H9 (cell line): ENCODE data around the gene DCAF17. TPM values are rescaled to one million over a fixed set of nuclear protein-coding genes. Genes with fewer than 3 reads are reported as not detected.
A peak's percentile ranks its signal among the peaks of the same experiment; 100 is the strongest.

Source experiments
- DNase-seq: peaks from one replicate; pipeline ENCODE4 v3.0.0-alpha.2; 2017
- H2AFZ ChIP-seq: one replicate; pipeline ENCODE4 v1.6.1; 2013; ENCODE audit warnings: mild to moderate bottlenecking, low read length, control low read depth, moderate library complexity
- H2AK5ac ChIP-seq: 2 replicates; pipeline ENCODE4 v1.6.1; 2013; ENCODE audit warnings: low read length, control low read depth, mixed read lengths; ENCODE audit not compliant: insufficient read length
- H2BK120ac ChIP-seq: one replicate; pipeline ENCODE4 v1.6.1; 2013; ENCODE audit warnings: low read depth, mild to moderate bottlenecking, low read length, control low read depth, inconsistent platforms; ENCODE audit not compliant: poor library complexity, severe bottlenecking
- H2BK12ac ChIP-seq: 2 replicates; pipeline ENCODE4 v1.6.1; 2013; ENCODE audit warnings: low read length, control low read depth, mixed read lengths, low read depth; ENCODE audit not compliant: insufficient read length
- H2BK15ac ChIP-seq: 2 replicates; pipeline ENCODE4 v1.6.1; 2013; ENCODE audit warnings: low read depth, low read length, control low read depth
- H2BK20ac ChIP-seq: one replicate; pipeline ENCODE4 v1.6.1; 2013; ENCODE audit warnings: low read depth, mild to moderate bottlenecking, low read length, control low read depth, inconsistent platforms; ENCODE audit not compliant: poor library complexity, severe bottlenecking
- H2BK5ac ChIP-seq: 2 replicates; pipeline ENCODE4 v1.6.1; 2013; ENCODE audit warnings: low read length, control low read depth, mixed read lengths; ENCODE audit not compliant: insufficient read length
- H3K14ac ChIP-seq: 2 replicates; pipeline ENCODE4 v1.6.1; 2013; ENCODE audit warnings: low read length, control low read depth; ENCODE audit not compliant: insufficient read depth
- H3K18ac ChIP-seq: 2 replicates; pipeline ENCODE4 v1.6.1; 2013; ENCODE audit warnings: low read depth, mild to moderate bottlenecking, mixed read lengths, low read length, control low read depth; ENCODE audit not compliant: insufficient read length
- H3K23ac ChIP-seq: 2 replicates; pipeline ENCODE4 v1.6.1; 2013; ENCODE audit warnings: low read length, control low read depth, mixed read lengths, low read depth; ENCODE audit not compliant: insufficient read length
- H3K23me2 ChIP-seq: 2 replicates; pipeline ENCODE4 v1.6.1; 2013; ENCODE audit warnings: low read depth, mild to moderate bottlenecking, mixed read lengths, low read length, control low read depth; ENCODE audit not compliant: insufficient read length, poor library complexity, severe bottlenecking
- H3K27ac ChIP-seq: 2 replicates; pipeline ENCODE4 v1.5.1; 2013; ENCODE audit warnings: low read length, control low read depth, mixed read lengths, low read depth; ENCODE audit not compliant: insufficient read length
- H3K27me3 ChIP-seq: 2 replicates; pipeline ENCODE4 v1.6.1; 2013; ENCODE audit warnings: low read length, control low read depth, inconsistent platforms; ENCODE audit not compliant: insufficient read depth
- H3K4ac ChIP-seq: 2 replicates; pipeline ENCODE4 v1.6.1; 2013; ENCODE audit warnings: low read depth, mild to moderate bottlenecking, control low read depth, inconsistent platforms, low read length, moderate library complexity
- H3K4me1 ChIP-seq: 2 replicates; pipeline ENCODE4 v1.6.1; 2013; ENCODE audit warnings: low read length, control low read depth, inconsistent platforms; ENCODE audit not compliant: insufficient read depth
- H3K4me2 ChIP-seq: 2 replicates; pipeline ENCODE4 v1.6.1; 2013; ENCODE audit warnings: low read length, control low read depth, mixed read lengths; ENCODE audit not compliant: insufficient read length, insufficient read depth
- H3K56ac ChIP-seq: 2 replicates; pipeline ENCODE4 v1.6.1; 2013; ENCODE audit warnings: low read depth, mild to moderate bottlenecking, mixed read lengths, low read length, control low read depth; ENCODE audit not compliant: insufficient read length
- H3K79me1 ChIP-seq: 2 replicates; pipeline ENCODE4 v1.6.1; 2013; ENCODE audit warnings: low read depth, mild to moderate bottlenecking, moderate library complexity, low read length, control low read depth, inconsistent platforms; ENCODE audit not compliant: insufficient read depth, poor library complexity, severe bottlenecking
- H3K79me2 ChIP-seq: 2 replicates; pipeline ENCODE4 v1.6.1; 2013; ENCODE audit warnings: low read length, control low read depth, inconsistent platforms; ENCODE audit not compliant: insufficient read depth
- H3K9ac ChIP-seq: 2 replicates; pipeline ENCODE4 v1.6.1; 2013; ENCODE audit warnings: low read length, control low read depth, mixed read lengths; ENCODE audit not compliant: insufficient read length; ENCODE audit errors: extremely low read depth
- H3K9me3 ChIP-seq: one replicate; pipeline ENCODE4 v1.6.1; 2013; ENCODE audit warnings: low read depth, low read length, inconsistent platforms; ENCODE audit not compliant: control insufficient read depth
- H3T11ph ChIP-seq: one replicate; pipeline ENCODE4 v1.6.1; 2013; ENCODE audit warnings: mild to moderate bottlenecking, low read length, control low read depth, inconsistent platforms
- H4K20me1 ChIP-seq: one replicate; pipeline ENCODE4 v1.6.1; 2013; ENCODE audit not compliant: control insufficient read depth, insufficient read length, insufficient read depth
- H4K5ac ChIP-seq: 2 replicates; pipeline ENCODE4 v1.6.1; 2013; ENCODE audit warnings: low read depth, mild to moderate bottlenecking, mixed read lengths, low read length, control low read depth; ENCODE audit not compliant: insufficient read length
- H4K8ac ChIP-seq: replicated peaks from 2 replicates; pipeline ENCODE4 v1.6.1; 2013; ENCODE audit warnings: low read length, control low read depth, mixed read lengths, low read depth; ENCODE audit not compliant: insufficient read length
- H4K91ac ChIP-seq: 2 replicates; pipeline ENCODE4 v1.6.1; 2013; ENCODE audit warnings: low read depth, mild to moderate bottlenecking, moderate library complexity, mixed read lengths, low read length, control low read depth; ENCODE audit not compliant: insufficient read length
- H3K27ac Mint-ChIP-seq, 3 experiments: 2 replicates in 2 of 3; 3 replicates in 1 of 3; pipeline ENCODE4 v1.8.0; 2020 to 2021; ENCODE audit warnings: mixed read lengths in 3 of 3, mild to moderate bottlenecking in 1 of 3, moderate library complexity in 1 of 3
- H3K27me3 Mint-ChIP-seq: 2 replicates; pipeline ENCODE4 v1.8.0; 2021; ENCODE audit warnings: low read depth, mild to moderate bottlenecking, moderate library complexity, mixed read lengths
- H3K36me3 Mint-ChIP-seq, 3 experiments: 2 replicates in 2 of 3; 3 replicates in 1 of 3; pipeline ENCODE4 v1.8.0; 2020 to 2021; ENCODE audit warnings: low read depth in 3 of 3, mixed read lengths in 3 of 3; ENCODE audit not compliant: insufficient read depth in 1 of 3
- H3K4me1 Mint-ChIP-seq, 2 experiments: 2 replicates each; pipeline ENCODE4 v1.8.0; 2020; ENCODE audit warnings: mixed read lengths in 2 of 2
- H3K4me3 Mint-ChIP-seq, 2 experiments: 2 replicates in 1 of 2; 3 replicates in 1 of 2; pipeline ENCODE4 v1.8.0; 2020 to 2021; ENCODE audit warnings: mild to moderate bottlenecking in 2 of 2, mixed read lengths in 2 of 2, moderate library complexity in 1 of 2
- H3K9me3 Mint-ChIP-seq, 2 experiments: 2 replicates in 1 of 2; 3 replicates in 1 of 2; pipeline ENCODE4 v1.8.0; 2020; ENCODE audit warnings: mild to moderate bottlenecking in 2 of 2, mixed read lengths in 2 of 2, moderate library complexity in 1 of 2
- CTCF ChIP-seq: fragments of 200-600 bp; sonication (generic); conservative IDR thresholded peaks from 3 replicates; pipeline ENCODE4 v1.8.0; 2021; ENCODE audit warnings: antibody characterized with exemption, mild to moderate bottlenecking
- WGBS: extraction: QIAGEN DNeasy Blood & Tissue Kit; methylation state at CpG from one replicate; pipeline ENCODE4 v1.1.7; 2013; ENCODE audit warnings: missing lambda C conversion rate, low lambda C conversion rate, mixed read lengths; ENCODE audit not compliant: insufficient read length; ENCODE audit errors: extremely low coverage; 5-methylcytosine and 5-hydroxymethylcytosine counted together
- total RNA-seq: library from RNA; stranded (reverse); gene quantifications from 2 replicates; pipeline ENCODE4 v1.2.1, GENCODE V29; 2021

DCAF17 gene
- total RNA-seq, 1 experiment from 2014 or later = 28.1 TPM

- Histone ChIP-seq H2BK12ac (no peak overlapping the region), H3K14ac (no peak overlapping the region), H2BK120ac (no peak overlapping the region), H2BK5ac (no peak overlapping the region), H4K91ac (no peak overlapping the region), H3T11ph (no peak overlapping the region), H3K79me1 (no peaks in the 10 kb centered on the region), H3K9me3 (no peaks in the 10 kb centered on the region), H2AK5ac (no peak overlapping the region), H3K4me2 (no peak overlapping the region), H3K4me1 (peaks cover 8% of the 10 kb centered on the region; the same call in 1 of the 2 replicates), H3K23me2 (no peaks in the 10 kb centered on the region), H2AFZ (no peak overlapping the region), H3K27ac (no peak overlapping the region), H3K4ac (no peak overlapping the region), H3K79me2 (no peaks in the 10 kb centered on the region), H3K23ac (no peak overlapping the region), H4K5ac (no peak overlapping the region), H3K18ac (no peak overlapping the region), H3K56ac (no peak overlapping the region), H2BK20ac (no peak overlapping the region), H3K27me3 (no peaks in the 10 kb centered on the region), H4K8ac (no peak overlapping the region), H4K20me1 (no peaks in the 10 kb centered on the region), H2BK15ac (no peak overlapping the region), H3K9ac (no peak overlapping the region)
- Mint-ChIP-seq H3K27me3 (no peaks in the 10 kb centered on the region), H3K27ac (peak overlapping the region; percentile 81 to 85 (median 82); a peak in 5 of 7 replicates), H3K4me3 (no peak overlapping the region), H3K4me1 (peaks cover 20 to 22% of the 10 kb centered on the region in 2 experiments), H3K9me3 (peaks cover 0 to 3% of the 10 kb centered on the region in 2 experiments; a peak in 2 of 5 replicates), H3K36me3 (peaks cover 0 to 6% (median 0%) of the 10 kb centered on the region in 3 experiments; a peak in 2 of 7 replicates)
- DNase-seq = no peak
- no peak for TF ChIP-seq CTCF
- WGBS = no CpG with 5 or more reads among the region's 3 CpGs
Measured at GRCh38 chr2:171491292-171491691, 57.3 kb downstream of the DCAF17 start.
